Coronary artery (tissue), 2 donors: Measurements from ENCODE around the gene MACROD2.

Source experiments
- DNase-seq: peaks from one replicate; pipeline ENCODE4 v3.0.0-alpha.2; 2017; ENCODE audit warnings: low spot score
- H3K27ac ChIP-seq, 2 donors: fragments of 200-600 bp; sonication (generic); one replicate each; pipeline ENCODE4 v1.5.1; 2016 to 2019
- H3K4me3 ChIP-seq: fragments of 200-600 bp; sonication (generic); 2 replicates; pipeline ENCODE4 v1.5.1; 2016; ENCODE audit warnings: mild to moderate bottlenecking, moderate library complexity
- TF ChIP-seq, protein P1 (sequence below): fragments of 200-600 bp; sonication (generic); IDR thresholded peaks from one replicate; pipeline ENCODE4 v1.5.1; 2019; ENCODE audit warnings: antibody characterized with exemption

Gene MACROD2

GRCh38 chr20:15045246-15045645 lies 1049.9 kb downstream of the MACROD2 start:
- no peak overlapping the region for H3K27ac ChIP-seq

DNA sequence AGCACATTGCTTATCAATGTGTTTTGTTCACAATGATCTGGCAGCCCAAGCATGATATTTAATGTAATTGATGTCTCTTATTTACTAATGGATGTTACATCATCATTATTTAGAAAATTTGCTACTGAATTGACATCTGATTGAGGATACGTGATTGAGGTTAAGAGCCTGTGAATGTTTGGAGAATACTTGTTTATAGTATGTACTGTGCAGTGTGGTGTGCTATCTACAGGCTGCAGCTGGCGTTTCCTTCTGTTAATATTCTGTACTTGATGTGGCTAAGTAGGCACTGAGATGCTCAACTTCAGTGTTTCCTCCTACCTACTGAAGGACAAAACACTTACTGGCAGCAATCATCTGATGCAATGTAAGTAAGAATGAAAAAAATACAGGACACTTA lies 1051.7 kb downstream of the MACROD2 start:
- no peak for DNase-seq
- TF ChIP-seq, protein P1, sequence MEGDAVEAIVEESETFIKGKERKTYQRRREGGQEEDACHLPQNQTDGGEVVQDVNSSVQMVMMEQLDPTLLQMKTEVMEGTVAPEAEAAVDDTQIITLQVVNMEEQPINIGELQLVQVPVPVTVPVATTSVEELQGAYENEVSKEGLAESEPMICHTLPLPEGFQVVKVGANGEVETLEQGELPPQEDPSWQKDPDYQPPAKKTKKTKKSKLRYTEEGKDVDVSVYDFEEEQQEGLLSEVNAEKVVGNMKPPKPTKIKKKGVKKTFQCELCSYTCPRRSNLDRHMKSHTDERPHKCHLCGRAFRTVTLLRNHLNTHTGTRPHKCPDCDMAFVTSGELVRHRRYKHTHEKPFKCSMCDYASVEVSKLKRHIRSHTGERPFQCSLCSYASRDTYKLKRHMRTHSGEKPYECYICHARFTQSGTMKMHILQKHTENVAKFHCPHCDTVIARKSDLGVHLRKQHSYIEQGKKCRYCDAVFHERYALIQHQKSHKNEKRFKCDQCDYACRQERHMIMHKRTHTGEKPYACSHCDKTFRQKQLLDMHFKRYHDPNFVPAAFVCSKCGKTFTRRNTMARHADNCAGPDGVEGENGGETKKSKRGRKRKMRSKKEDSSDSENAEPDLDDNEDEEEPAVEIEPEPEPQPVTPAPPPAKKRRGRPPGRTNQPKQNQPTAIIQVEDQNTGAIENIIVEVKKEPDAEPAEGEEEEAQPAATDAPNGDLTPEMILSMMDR: no peak
- H3K4me3 ChIP-seq: no peak overlapping the region
- no peak overlapping the region for H3K27ac ChIP-seq

More at GRCh38 chr20:15045246-15045645, 1049.9 kb downstream of the MACROD2 start:
- no peak for DNase-seq
- H3K4me3 ChIP-seq: no peak overlapping the region
- TF ChIP-seq, protein P1: no peak

GRCh38 chr20:15047601-15048000 lies 1052.3 kb downstream of the MACROD2 start:
- TF ChIP-seq, protein P1: no peak
- Histone ChIP-seq H3K4me3 (no peak overlapping the region), H3K27ac (no peak overlapping the region)
- DNase-seq: no peak

- no peak overlapping the region for H3K27ac ChIP-seq
- no peak for DNase-seq
- TF ChIP-seq, protein P1: no peak
- no peak overlapping the region for H3K4me3 ChIP-seq
Observed at GRCh38 chr20:15056246-15056645, 1060.9 kb downstream of the MACROD2 start.

DNA sequence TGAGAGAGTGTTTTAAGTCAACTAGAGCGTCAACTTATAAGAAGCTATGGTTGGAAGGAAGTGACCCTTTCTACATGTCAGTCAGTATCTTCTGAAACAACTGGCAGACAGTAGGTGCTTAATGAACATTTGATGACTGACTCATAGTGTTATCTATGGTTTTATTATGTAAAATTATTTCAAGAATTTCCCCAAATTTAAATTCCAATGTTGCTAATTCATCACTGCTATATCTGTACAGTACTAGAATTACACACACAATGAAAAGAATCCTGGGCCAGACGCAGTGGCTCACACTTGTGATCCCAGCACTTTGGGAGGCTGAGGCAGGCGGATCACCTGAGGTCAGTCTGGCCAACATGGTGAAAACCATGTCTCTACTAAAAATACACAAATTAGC lies 1063.5 kb downstream of the MACROD2 start:
- no peak for DNase-seq
- Histone ChIP-seq H3K4me3 (no peak overlapping the region), H3K27ac (no peak overlapping the region)
- TF ChIP-seq, protein P1: no peak

- no peak overlapping the region for H3K27ac ChIP-seq
- H3K4me3 ChIP-seq: no peak overlapping the region
- DNase-seq: no peak
- TF ChIP-seq, protein P1: no peak
Observed at GRCh38 chr20:15059438-15059837, 1064.1 kb downstream of the MACROD2 start.

DNA sequence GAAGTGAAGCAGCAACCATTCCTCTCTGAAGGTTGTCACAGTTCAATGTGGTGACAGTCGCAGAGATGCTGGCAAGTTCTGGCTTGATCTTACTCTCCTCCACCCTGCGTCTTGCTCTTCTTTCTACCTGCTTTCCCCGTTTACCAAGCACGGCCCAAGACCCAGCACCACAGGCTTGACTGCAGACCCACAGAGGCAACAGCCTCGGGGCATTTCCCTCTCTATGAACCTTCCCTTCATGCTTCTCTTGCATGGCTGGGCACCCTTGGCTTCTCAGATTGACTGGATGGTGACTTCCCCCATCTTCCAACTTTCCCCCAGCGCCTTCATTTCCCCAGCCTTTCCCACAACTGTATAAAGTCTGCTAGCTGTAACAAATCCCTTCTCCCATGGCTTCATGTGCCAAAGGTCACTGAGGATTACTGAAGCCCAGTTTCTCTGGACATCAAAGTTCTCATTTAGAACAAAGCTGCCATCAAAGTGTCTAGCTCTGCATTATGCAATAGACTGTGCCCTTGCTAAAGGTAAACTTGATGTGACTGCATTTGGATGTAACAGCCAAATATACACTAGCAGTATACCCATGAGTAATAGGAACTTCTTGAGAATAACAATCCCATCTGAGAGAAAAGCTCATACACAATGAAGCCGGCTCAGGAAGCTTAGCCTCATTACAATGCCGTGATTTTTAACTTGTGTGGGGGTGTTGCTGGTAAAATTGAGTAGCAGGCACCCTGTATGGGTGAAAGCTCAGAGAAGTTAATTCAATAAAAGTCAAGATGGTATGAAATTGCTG lies 1065.1 kb downstream of the MACROD2 start:
- TF ChIP-seq, protein P1: no peak
- DNase-seq: no peak
- H3K4me3 ChIP-seq: no peak overlapping the region

More for the DNA sequence above, 1065.1 kb downstream of the MACROD2 start:
- no peak overlapping the region for H3K27ac ChIP-seq
